Bronchial epithelial cell (primary cell): ENCODE results near the gene ZBED3. TPM values are rescaled to one million over a fixed set of nuclear protein-coding genes. Genes with fewer than 3 reads are reported as not detected.

Experiments
- DNase-seq: peaks from one replicate; pipeline ENCODE4 v3.0.0-alpha.2; 2010; ENCODE audit warnings: low read depth
- FAIRE-seq: peaks from 2 replicates; lab custom pipeline; 2011; peaks lifted over from hg19 to GRCh38; lab: Jason Lieb, UNC
- H3K27me3 ChIP-seq: 2 replicates; pipeline ENCODE4 v1.5.1; 2011; ENCODE audit warnings: low read length; ENCODE audit not compliant: control insufficient read depth, insufficient read depth
- H3K36me3 ChIP-seq: 2 replicates; pipeline ENCODE4 v1.5.1; 2011; ENCODE audit warnings: low read length; ENCODE audit not compliant: control insufficient read depth, insufficient read depth
- H3K4me3 ChIP-seq: 2 replicates; pipeline ENCODE4 v1.5.1; 2011; ENCODE audit warnings: mild to moderate bottlenecking, low read depth, low read length, control low read depth
- total RNA-seq: library from RNA; depleted of rRNA; stranded (reverse); fragments of >200 nt; gene quantifications from 2 replicates; pipeline ENCODE4 v1.2.1, GENCODE V29; 2014
- TF ChIP-seq, protein P1 (sequence below): IDR thresholded peaks from 2 replicates; pipeline ENCODE4 v1.5.1; 2011; ENCODE audit warnings: mild to moderate bottlenecking, moderate library complexity, low read length, control low read depth, inconsistent platforms; ENCODE audit not compliant: insufficient read depth, severe bottlenecking

ZBED3 gene
- total RNA-seq, 1 donor from 2014 or later = 0.53 TPM

DNA sequence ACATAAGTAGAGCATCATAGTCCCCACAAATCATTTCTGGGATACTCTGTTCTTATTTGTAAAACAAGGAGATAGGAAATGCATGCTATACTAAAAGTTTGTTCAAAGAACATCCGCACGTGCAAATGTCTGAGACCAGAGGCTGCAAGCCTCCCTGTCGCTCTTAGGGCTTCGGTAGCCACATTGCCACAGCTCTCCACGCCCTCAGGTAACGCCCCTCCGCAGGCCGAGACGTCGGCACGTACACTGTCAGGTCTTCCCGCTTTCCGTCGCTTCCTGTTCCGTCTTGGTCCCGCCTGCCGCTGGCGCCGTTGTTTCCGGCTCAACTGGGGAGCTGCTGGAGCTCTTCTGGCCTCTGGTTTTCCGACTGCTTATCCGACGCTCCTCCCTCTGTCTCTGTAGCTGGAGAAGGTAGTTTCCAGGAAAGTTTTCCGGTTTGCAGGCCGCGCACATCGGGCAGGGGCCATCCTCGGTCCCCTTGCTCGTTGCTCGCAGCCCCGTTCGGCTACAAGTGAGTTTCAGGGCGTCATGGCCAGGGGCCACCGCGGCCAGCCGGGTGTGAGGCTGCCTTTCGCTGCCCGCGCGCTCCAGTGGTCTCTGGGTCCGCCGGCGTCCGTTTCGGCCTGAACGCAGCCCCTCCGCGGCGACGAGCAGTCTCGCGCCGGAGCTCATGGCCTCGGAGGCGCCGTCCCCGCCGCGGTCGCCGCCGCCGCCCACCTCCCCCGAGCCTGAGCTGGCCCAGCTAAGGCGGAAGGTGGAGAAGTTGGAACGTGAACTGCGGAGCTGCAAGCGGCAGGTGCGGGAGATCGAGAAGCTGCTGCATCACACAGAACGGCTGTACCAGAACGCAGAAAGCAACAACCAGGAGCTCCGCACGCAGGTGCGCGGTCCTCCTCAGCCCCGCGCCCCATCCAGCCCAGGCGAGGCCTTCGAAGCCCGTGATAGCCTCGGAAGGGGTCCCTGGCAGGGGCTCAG lies 56.7 kb downstream of the ZBED3 start, which contains the start of gene AGGF1:
AGGF1 (plus strand) TSS at position 308 of the 975 bp plus-strand sequence; CDS start at position 671, 363 bp downstream.
- no peak for FAIRE-seq
- peak within 1 kb of the TSS; percentile 98 for H3K4me3 ChIP-seq
- TF ChIP-seq, protein P1, sequence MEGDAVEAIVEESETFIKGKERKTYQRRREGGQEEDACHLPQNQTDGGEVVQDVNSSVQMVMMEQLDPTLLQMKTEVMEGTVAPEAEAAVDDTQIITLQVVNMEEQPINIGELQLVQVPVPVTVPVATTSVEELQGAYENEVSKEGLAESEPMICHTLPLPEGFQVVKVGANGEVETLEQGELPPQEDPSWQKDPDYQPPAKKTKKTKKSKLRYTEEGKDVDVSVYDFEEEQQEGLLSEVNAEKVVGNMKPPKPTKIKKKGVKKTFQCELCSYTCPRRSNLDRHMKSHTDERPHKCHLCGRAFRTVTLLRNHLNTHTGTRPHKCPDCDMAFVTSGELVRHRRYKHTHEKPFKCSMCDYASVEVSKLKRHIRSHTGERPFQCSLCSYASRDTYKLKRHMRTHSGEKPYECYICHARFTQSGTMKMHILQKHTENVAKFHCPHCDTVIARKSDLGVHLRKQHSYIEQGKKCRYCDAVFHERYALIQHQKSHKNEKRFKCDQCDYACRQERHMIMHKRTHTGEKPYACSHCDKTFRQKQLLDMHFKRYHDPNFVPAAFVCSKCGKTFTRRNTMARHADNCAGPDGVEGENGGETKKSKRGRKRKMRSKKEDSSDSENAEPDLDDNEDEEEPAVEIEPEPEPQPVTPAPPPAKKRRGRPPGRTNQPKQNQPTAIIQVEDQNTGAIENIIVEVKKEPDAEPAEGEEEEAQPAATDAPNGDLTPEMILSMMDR = no peak
- H3K36me3 ChIP-seq = no peaks in the 10 kb centered on the region
- no peaks in the 10 kb centered on the region for H3K27me3 ChIP-seq
- peak; percentile 85 for DNase-seq

DNA sequence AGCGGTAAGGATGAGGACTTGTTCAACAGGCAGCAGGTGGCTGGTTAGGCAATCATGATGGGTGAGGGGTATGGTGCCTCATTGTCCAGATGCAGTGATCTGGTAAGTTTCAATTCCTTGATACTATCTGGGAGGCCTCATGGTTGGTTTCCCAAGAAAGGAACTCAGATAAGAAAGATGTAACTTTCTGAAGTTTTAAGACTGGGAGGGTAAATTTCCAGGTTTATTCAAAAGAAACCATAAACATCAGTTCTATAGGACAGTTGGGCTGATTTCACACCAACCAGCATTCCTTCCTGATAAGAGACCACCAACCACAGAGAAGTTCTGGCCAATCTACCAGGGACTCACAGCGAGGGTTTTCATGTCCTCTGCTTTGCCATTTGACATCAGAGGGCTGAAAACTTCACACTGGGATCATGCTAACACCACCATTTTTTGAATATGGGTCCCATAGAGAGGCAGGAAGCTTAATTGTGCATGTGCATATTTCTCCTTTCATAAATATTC lies 57.7 kb downstream of the ZBED3 start:
- H3K27me3 ChIP-seq = no peaks in the 10 kb centered on the region
- no peak for FAIRE-seq
- no peaks in the 10 kb centered on the region for H3K36me3 ChIP-seq
- no peak overlapping the region for H3K4me3 ChIP-seq
- TF ChIP-seq, protein P1 = no peak
- no peak for DNase-seq

DNA sequence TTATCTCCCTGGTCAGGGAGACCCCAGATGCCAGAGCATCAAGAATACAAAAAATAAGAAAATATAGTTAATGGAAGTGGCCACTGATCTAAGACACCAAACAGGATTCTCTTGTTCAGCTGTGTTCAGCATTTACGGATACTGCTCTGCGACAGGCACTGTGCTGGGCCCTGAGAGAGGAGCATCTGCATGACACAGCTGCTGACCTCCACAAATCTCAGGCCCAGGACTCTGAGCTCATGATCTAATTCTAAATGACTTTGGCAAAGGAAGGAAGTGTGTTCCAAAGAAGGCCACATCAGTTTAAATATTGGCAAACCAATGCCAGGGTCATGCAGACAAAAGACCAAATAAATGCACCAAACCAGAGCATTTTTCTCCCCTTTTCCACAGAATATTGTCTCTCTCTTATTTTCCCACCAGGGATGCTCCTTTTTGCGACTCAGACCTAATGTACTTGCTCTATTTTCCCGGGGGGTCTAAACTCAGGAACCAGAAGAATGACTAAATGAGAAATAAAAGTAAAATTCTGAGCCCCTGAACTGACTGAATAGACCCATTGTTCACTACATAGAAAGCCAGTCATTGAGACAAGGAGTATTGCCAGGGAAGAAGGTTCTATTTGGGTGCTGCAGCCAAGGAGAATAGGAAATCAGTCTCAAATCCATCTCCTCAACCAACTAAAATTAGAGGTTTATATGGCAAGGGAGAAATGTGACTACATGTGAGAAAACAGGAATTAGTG lies 58.3 kb downstream of the ZBED3 start:
- no peaks in the 10 kb centered on the region for H3K36me3 ChIP-seq
- FAIRE-seq = no peak
- H3K27me3 ChIP-seq = no peaks in the 10 kb centered on the region
- DNase-seq = no peak
- TF ChIP-seq, protein P1 = no peak
- H3K4me3 ChIP-seq = no peak overlapping the region

DNA sequence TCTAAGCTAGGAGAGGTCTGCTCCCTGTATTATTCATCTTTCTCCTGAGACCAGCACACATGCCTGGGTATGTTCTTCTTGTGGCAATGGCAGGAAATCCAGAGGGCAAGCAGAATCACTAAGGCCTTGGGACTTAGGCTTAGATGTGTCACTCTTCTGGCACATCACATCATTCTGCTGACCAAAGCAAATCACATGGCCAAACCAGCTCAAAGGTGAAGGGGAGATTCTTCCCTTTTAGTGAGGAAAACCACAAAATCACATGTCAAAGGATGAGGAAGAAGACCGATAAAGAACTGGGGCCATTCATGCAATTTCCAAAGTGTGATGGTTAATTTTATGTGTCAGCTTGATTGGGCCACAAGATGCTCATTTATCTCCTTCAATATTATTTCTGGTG lies 62.6 kb downstream of the ZBED3 start:
- TF ChIP-seq, protein P1 = no peak
- peak; percentile 36 for FAIRE-seq
- Histone ChIP-seq H3K36me3 (no peaks in the 10 kb centered on the region), H3K27me3 (no peaks in the 10 kb centered on the region), H3K4me3 (no peak overlapping the region)
- no peak for DNase-seq

DNA sequence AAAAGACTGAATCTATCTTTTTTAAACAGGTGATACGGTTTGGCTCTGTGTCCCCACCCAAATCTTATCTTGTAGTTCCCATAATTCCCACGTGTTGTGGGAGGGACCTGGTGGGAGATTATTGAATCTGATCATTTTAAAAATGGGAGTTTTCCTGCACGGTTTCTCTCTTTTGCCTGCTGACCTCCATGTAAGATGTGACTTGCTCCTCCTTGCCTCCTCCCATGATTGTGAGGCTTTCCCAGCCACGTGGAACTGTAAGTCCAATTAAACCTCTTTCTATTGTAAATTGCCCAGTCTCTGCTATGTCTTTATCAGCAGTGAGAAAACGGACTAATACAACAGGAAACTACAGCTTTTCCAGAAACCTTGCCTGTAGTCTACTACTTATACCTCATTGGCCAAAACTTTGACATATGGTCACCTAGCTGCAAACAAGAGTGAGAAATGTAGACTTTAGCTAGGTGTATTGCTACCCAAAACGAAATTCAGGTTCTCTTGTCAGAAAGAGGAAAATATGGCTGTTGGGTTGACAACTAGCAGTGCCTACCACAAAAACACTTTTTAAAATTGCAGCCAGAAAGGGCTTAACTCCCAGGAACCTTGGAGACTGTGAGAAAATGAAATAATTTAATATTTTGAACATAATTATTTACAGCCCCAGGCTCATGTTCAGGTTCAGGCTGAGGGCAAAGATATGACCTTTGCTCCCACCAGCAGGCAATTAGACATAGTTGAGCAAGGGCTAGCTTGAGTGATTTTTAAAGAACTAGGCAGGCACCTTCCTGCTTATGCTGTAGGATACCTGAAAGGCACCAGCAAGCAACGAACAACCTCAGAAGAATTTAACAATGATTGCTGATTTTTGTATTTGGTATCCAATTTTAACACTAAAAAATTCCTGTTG lies 64.3 kb downstream of the ZBED3 start:
- TF ChIP-seq, protein P1 = no peak
- H3K36me3 ChIP-seq = no peaks in the 10 kb centered on the region
- FAIRE-seq (no peak), DNase-seq (no peak)
- no peaks in the 10 kb centered on the region for H3K27me3 ChIP-seq
- H3K4me3 ChIP-seq = no peak overlapping the region
